Calu3 (cell line): ENCODE results near the gene AHNAK2. TPM values are rescaled to one million over a fixed set of nuclear protein-coding genes. Genes with fewer than 3 reads are reported as not detected.
A peak's percentile ranks its signal among the peaks of the same experiment; 100 is the strongest.

Experiments
- BruUV-seq: library from RNA; stranded (reverse); fragments of 400-500 nt; replicated peaks from 2 replicates; lab custom pipeline; 2021; lab: Mats Ljungman, UMichigan
- CTCF ChIA-PET: fragments of 300-600 bp; sonication (Branson Sonifier 250); formaldehyde crosslinking; loops from one replicate; lab custom pipeline; 2022; ENCODE audit warnings: antibody characterized with exemption; lab: Charles Lee
- DNase-seq: peaks from one replicate; pipeline ENCODE4 v3.0.0; 2022
- H3K27ac Mint-ChIP-seq: one replicate; pipeline ENCODE4 v1.8.0; 2022; ENCODE audit warnings: mixed read lengths; ENCODE audit not compliant: unreplicated experiment
- H3K27me3 Mint-ChIP-seq: one replicate; pipeline ENCODE4 v1.8.0; 2022; ENCODE audit warnings: mixed read lengths; ENCODE audit not compliant: unreplicated experiment
- H3K36me3 Mint-ChIP-seq: one replicate; pipeline ENCODE4 v1.8.0; 2022; ENCODE audit warnings: mild to moderate bottlenecking, moderate library complexity, mixed read lengths; ENCODE audit not compliant: insufficient read depth, unreplicated experiment
- H3K4me1 Mint-ChIP-seq: one replicate; pipeline ENCODE4 v1.8.0; 2022; ENCODE audit warnings: mild to moderate bottlenecking, low read depth, mixed read lengths; ENCODE audit not compliant: unreplicated experiment
- H3K4me3 Mint-ChIP-seq: one replicate; pipeline ENCODE4 v1.8.0; 2022; ENCODE audit warnings: mild to moderate bottlenecking, low read depth, moderate library complexity, mixed read lengths; ENCODE audit not compliant: unreplicated experiment
- H3K9me3 Mint-ChIP-seq: one replicate; pipeline ENCODE4 v1.8.0; 2022; ENCODE audit warnings: low read depth, mixed read lengths; ENCODE audit not compliant: unreplicated experiment
- intact Hi-C: fragments of 100-400 bp; cut with micrococcal nuclease; formaldehyde crosslinking; loops from one replicate; pipeline ENCODE4 v1.10.0; 2022; ENCODE audit not compliant: unreplicated experiment
- total RNA-seq: library from RNA; stranded (reverse); gene quantifications from 2 replicates; pipeline ENCODE4 v1.2.3, GENCODE V29; 2022
- TF ChIP-seq, protein P1 (sequence below): fragments of 200-600 bp; IDR thresholded peaks from one replicate; pipeline ENCODE4 v1.8.0; 2022; ENCODE audit warnings: antibody characterized with exemption; ENCODE audit not compliant: unreplicated experiment

AHNAK2 gene
- total RNA-seq, 1 experiment from 2014 or later: 42.0 TPM

DNA sequence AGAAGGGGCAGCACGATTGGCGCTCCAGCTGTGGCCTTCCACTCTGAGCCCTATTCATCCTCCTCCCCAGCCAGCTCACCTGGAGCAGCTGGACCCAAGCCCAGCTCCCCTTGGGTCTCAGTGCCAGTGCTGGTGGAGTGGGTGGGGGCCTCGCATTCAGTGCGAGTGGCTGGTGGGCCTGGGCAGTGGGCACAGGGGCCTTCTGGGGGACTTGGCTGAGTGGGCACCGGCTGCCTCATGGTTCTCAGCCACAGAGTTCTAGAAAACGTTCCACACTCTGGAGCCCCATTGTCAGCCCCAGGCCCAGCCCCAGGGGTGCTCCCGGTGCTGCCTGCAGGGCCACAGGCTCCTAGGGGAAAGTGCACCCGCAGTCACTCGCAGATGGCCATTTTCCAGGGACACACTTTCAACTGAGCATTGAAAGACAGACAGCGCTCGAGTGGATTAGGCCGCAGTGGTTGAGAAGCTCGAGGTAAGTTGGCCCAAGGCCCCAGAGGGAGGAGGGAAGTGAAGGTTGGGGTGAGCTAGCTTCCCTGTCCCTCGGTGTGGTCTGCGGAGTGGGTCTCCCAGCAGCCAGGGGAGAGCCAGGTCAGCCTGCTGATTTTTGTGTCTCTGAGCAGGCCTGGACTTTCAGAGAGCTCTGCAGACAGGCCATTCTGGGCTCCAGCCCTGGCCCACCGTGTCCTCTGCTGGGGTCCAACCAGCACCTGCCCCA is 11.2 kb upstream of the AHNAK2 start:
- TF ChIP-seq, protein P1, sequence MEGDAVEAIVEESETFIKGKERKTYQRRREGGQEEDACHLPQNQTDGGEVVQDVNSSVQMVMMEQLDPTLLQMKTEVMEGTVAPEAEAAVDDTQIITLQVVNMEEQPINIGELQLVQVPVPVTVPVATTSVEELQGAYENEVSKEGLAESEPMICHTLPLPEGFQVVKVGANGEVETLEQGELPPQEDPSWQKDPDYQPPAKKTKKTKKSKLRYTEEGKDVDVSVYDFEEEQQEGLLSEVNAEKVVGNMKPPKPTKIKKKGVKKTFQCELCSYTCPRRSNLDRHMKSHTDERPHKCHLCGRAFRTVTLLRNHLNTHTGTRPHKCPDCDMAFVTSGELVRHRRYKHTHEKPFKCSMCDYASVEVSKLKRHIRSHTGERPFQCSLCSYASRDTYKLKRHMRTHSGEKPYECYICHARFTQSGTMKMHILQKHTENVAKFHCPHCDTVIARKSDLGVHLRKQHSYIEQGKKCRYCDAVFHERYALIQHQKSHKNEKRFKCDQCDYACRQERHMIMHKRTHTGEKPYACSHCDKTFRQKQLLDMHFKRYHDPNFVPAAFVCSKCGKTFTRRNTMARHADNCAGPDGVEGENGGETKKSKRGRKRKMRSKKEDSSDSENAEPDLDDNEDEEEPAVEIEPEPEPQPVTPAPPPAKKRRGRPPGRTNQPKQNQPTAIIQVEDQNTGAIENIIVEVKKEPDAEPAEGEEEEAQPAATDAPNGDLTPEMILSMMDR: no peak
- no TSS peak for BruUV-seq
- intact Hi-C loops: no loop called here
- Mint-ChIP-seq H3K4me3 (no peak overlapping the region), H3K27me3 (no peaks in the 10 kb centered on the region), H3K27ac (no peak overlapping the region), H3K9me3 (peaks cover 2% of the 10 kb centered on the region), H3K36me3 (peaks cover 61% of the 10 kb centered on the region), H3K4me1 (peaks cover 12% of the 10 kb centered on the region)
- CTCF ChIA-PET: no interaction called here
- DNase-seq: no peak

GRCh38 chr14:104986487-104987164 is 8.5 kb upstream of the AHNAK2 start:
- Mint-ChIP-seq H3K36me3 (peaks cover 43% of the 10 kb centered on the region), H3K4me3 (peak overlapping the region; percentile 76), H3K27me3 (no peaks in the 10 kb centered on the region), H3K9me3 (no peaks in the 10 kb centered on the region), H3K4me1 (peaks cover 17% of the 10 kb centered on the region), H3K27ac (peak overlapping the region; percentile 71)
- TF ChIP-seq, protein P1: no peak
- no peak for DNase-seq
- no TSS peak for BruUV-seq
- CTCF ChIA-PET: no interaction called here
- intact Hi-C loops: no loop called here

- DNase-seq: peak; percentile 90
- Mint-ChIP-seq H3K9me3 (no peaks in the 10 kb centered on the region), H3K27me3 (no peaks in the 10 kb centered on the region), H3K4me3 (peak within 1 kb of the TSS; percentile 76), H3K27ac (peak within 1 kb of the TSS; percentile 84), H3K4me1 (peaks cover 17% of the 10 kb centered on the region), H3K36me3 (peaks cover 42% of the 10 kb centered on the region)
- intact Hi-C loops: no loop called here
- TF ChIP-seq, protein P1: no peak
- CTCF ChIA-PET: interaction anchor here (0.7 to 1.1 kb wide), 3 partner anchors 13 to 233 kb away, joined by 3 read pairs; partner anchors contain the start of gene SIVA1
- TSS peak; percentile 62 for BruUV-seq
These were observed 7.7 kb upstream of the AHNAK2 start, which contains the start of gene CLBA1 for GRCh38 chr14:104985675-104986486. Gene CLBA1 (plus strand): TSS chr14:104985788. CDS start chr14:104986432, 644 bp downstream.
